ENCODE data around the gene PCDH7.

GRCh38 chr4:30768277-30768676, 48.1 kb downstream of the PCDH7 start:
- TF ChIP-seq CTCF (IDR thresholded peaks at IDR 0.05) (no peak), POLR2A (IDR thresholded peaks at IDR 0.05) (no peak)
